HG03064 (cell line): ENCODE data around the gene AHDC1.

ENCODE experiments used
- ATAC-seq: cut with Tn5 transposase; IDR thresholded peaks from one replicate; pipeline ENCODE4 v1.9.1; 2021; ENCODE audit warnings: low read depth; ENCODE audit not compliant: unreplicated experiment

Gene AHDC1

GRCh38 chr1:27616441-27616840, 12.5 kb upstream of the AHDC1 start:
- no peak for ATAC-seq

GRCh38 chr1:27615346-27616192, 11.6 kb upstream of the AHDC1 start:
- ATAC-seq, result no peak

- no peak for ATAC-seq
These were observed 10.8 kb upstream of the AHDC1 start for GRCh38 chr1:27614625-27615344.

DNA sequence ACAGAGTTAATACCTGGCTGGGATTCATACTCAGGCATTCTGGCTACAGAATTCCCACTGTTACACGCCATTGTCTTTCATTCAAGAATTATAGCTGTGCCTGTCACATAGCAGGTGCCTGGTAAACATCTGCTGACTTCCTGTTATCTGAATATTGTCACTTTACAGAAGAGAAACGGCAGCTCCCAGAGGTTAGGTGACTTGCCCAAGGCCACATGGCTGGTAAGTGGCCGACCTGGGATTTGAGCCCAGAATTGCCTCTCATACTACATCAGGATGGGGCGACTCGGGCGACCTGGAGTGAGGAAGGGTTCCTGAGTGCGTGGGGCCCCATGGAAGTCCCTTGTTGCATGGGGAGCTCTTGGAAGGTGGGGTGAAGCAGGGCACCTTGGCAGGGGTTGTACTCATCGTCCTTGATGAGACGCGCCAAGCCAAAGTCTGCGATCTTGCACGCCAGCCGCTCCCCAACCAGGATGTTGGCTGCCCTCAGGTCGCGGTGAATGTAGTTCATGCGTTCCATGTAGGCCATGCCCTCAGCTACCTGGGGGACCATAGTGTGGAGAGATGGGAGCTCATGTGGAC, 10.2 kb upstream of the AHDC1 start:
- ATAC-seq, result no peak

DNA sequence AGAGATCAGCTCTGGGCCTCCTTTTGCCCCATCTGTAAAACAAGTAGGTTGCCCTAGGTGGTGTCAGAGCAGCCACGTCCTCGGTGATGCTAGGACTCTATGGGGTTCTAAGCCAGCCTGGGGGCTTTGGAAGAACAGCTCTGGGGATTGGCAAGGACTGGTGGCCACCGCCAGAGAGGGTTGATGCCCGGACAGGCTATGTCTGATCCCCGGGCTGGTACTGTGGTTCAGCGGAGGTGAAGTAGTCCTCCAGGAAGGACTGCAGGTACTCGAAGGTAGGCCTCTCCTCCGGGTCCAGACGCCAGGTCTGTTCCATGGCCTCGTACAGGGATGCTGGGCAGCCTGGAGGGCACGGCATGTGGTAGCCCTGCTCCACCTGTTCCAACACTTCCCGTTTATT, 8.8 kb upstream of the AHDC1 start:
- no peak for ATAC-seq

DNA sequence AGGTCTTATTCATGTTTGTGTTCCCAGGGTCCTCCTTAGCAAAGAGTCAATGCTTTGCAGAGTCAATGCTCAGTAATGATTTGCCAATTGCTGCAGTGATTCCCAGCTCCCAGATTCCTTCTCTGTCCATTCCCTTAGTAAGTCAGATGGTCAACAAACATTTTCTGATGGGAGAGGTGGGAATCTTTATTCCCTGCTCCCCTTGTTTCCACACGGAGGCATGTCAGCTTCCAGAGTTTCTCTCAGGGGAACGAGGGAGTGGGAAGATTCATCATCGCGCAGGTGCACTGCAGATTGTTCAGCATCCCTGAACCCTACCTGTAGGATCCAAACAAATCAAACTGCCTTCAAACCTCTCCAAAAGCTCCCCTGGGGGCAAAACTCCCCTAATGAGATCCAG, 7.5 kb upstream of the AHDC1 start:
- no peak for ATAC-seq

DNA sequence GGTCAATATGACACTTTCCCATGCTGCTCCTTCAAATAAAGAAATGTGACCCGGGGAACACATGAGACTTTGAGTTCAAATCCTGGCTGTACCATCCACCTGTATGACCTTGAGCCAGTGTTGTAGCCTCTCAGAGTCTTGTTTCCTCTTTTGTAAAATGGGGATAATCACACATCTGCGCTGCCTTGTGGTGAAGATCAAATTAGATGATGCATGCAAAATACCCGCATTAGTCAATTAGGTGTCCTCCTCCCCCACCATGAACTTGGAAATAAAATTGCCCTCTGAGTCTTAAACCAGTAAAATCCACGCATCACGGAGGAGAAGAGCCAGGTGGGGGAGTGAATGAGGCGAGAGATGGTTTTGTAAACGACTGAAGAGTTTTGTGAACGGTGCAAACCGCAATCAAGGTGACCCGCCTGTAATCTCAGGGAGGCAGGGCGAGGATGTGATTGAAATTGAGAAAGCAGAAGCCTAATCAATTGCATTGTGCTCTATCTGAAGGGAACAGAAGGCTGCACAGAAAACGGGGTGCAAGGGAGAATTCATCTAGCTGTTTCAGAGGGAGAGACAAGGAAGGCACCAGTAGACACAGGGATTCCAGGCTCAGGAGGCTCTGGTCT, 5.8 kb upstream of the AHDC1 start:
- ATAC-seq, result no peak

GRCh38 chr1:27609210-27609555, 5.2 kb upstream of the AHDC1 start:
- no peak for ATAC-seq

- no peak for ATAC-seq
These were observed 3.4 kb upstream of the AHDC1 start for GRCh38 chr1:27607239-27607804.

GRCh38 chr1:27606708-27607238, 2.8 kb upstream of the AHDC1 start:
- ATAC-seq, result no peak

- no peak for ATAC-seq
These were observed 2.1 kb upstream of the AHDC1 start for GRCh38 chr1:27605796-27606707.

- ATAC-seq, result no peak
These were observed 1.4 kb upstream of the AHDC1 start for GRCh38 chr1:27605300-27605766.

- ATAC-seq, result no peak
These were observed 795 bp upstream of the AHDC1 start for GRCh38 chr1:27604579-27605299.

GRCh38 chr1:27603309-27603680, 649 bp downstream of the AHDC1 start:
- no peak for ATAC-seq

GRCh38 chr1:27602462-27603308, 1.3 kb downstream of the AHDC1 start:
- ATAC-seq, result no peak

- ATAC-seq, result no peak
These were observed 2.0 kb downstream of the AHDC1 start for GRCh38 chr1:27601771-27602461.

- no peak for ATAC-seq
These were observed 2.6 kb downstream of the AHDC1 start for GRCh38 chr1:27601321-27601770.
